HG02759 (cell line): ENCODE data around the gene ERI3.

Source experiments
- ATAC-seq: cut with Tn5 transposase; IDR thresholded peaks from one replicate; pipeline ENCODE4 v1.9.1; 2021; ENCODE audit warnings: mild to moderate bottlenecking, moderate library complexity; ENCODE audit not compliant: unreplicated experiment

Gene ERI3

GRCh38 chr1:44263568-44264450 lies 91.2 kb downstream of the ERI3 start:
- ATAC-seq: no peak

- ATAC-seq: no peak
Observed at GRCh38 chr1:44262816-44263567, 92.1 kb downstream of the ERI3 start.

GRCh38 chr1:44262414-44262813 lies 92.6 kb downstream of the ERI3 start:
- ATAC-seq: no peak

GRCh38 chr1:44261962-44262361 lies 93.1 kb downstream of the ERI3 start:
- ATAC-seq: no peak

- ATAC-seq: no peak
Observed at GRCh38 chr1:44261171-44261817, 93.8 kb downstream of the ERI3 start.

- ATAC-seq: no peak
Observed at GRCh38 chr1:44260792-44261170, 94.3 kb downstream of the ERI3 start.

GRCh38 chr1:44259090-44259489 lies 96.0 kb downstream of the ERI3 start:
- no peak for ATAC-seq

- no peak for ATAC-seq
Observed at GRCh38 chr1:44256762-44257554, 98.1 kb downstream of the ERI3 start.

- ATAC-seq: no peak
Observed at GRCh38 chr1:44254392-44254910, 100.6 kb downstream of the ERI3 start.

GRCh38 chr1:44251989-44252671 lies 102.9 kb downstream of the ERI3 start:
- no peak for ATAC-seq

GRCh38 chr1:44251486-44251885 lies 103.6 kb downstream of the ERI3 start:
- no peak for ATAC-seq

GRCh38 chr1:44250068-44250781 lies 104.8 kb downstream of the ERI3 start:
- no peak for ATAC-seq

- ATAC-seq: no peak
Observed at GRCh38 chr1:44249543-44249942, 105.5 kb downstream of the ERI3 start.

GRCh38 chr1:44246806-44247205 lies 108.3 kb downstream of the ERI3 start:
- no peak for ATAC-seq

- ATAC-seq: no peak
Observed at GRCh38 chr1:44244986-44245385, 110.1 kb downstream of the ERI3 start.

GRCh38 chr1:44243782-44244495 lies 111.1 kb downstream of the ERI3 start:
- no peak for ATAC-seq

- no peak for ATAC-seq
Observed at GRCh38 chr1:44242746-44243145, 112.3 kb downstream of the ERI3 start.

GRCh38 chr1:44240802-44241671 lies 114.0 kb downstream of the ERI3 start:
- no peak for ATAC-seq
